Stimulated activated CD4-positive, alpha-beta T cell treated with anti-CD3 and anti-CD28 coated beads, Interleukin-1b, Interleukin-23, amount 100 ng/mL, for 48 hours (primary cell): ENCODE data around the gene PRKN.
"Not testable (repeated sequence)": the region's sequence is repeated elsewhere in the genome, so short reads cannot be mapped to it uniquely, and the experiment has no call there.

ENCODE experiments used
- DNase-seq: peaks from one replicate; pipeline ENCODE4 v3.0.0-alpha.2; 2020

The PRKN gene

DNA sequence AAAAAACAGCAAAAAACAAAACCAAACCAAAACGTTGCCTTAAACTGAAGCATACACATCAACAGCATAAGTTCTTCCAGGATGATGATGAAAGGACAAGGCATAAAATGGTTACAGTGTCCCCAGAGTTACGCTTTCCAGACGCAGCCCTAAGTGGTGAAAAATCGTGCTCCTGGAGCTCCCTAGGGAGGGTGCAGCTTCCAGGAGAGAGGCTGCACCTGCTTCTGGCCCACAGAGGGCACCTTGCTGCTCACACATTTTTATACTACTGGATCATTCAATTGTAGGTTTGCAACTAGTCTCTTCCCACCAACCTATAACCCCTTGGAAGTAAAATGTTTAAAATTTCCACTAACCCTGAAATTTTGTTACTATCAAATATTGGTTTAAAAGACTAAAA, 115.0 kb downstream of the PRKN start:
- DNase-seq: no peak

- no peak for DNase-seq
Measured at GRCh38 chr6:162610351-162610750, 117.2 kb downstream of the PRKN start.

DNA sequence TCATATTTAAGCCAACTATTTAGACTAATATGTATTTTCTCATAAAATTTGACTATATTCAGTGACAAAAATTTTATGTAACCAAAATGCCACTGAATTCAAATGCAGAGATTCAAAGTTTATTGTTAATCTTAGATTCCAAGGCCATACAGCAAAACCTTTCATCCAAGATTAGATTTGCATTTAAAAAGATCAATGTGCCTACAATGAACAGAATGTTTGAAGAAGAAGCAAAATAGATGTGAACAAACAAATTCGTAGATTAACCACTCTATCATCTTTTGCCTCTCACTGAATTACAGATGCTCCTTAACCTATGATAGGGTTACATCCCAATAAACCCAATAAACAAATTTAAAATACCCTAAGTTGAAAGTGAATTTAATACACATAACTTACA, 121.7 kb downstream of the PRKN start:
- DNase-seq: no peak

DNA sequence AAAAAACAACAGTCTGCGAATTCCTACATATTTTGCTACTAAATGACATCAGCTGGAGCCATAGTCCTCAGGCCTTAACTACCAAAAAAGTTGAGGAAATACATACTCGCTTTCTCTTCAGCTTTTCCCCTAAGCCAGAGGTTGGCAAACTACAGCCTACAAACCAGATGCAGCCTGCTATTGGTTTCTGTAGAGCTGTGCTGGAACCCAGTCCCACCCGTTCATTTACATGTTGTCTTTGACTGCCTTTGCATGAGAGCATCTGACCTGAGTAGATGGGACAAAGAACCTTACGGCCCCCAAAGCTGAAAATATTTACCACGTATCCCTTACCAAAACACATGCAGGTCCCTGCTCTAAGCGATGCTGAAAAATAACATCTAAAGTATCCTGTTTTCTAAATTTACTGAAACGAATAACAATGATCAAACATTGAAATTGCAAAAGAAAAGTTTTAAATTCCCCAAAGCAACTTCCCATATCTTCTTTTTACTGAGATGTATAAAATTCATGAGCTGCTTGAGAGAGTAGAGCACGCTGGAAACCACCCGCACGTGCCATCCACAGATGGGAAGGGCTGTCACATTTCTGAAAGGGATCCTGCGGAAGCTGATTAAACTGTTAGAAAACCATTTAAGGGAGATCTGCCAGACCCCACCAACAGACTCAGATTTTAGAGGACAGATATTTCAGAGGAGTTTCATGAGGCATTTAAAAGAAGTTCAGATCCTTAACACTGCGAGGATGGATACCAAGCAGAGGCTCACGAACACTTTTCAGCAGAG, 124.1 kb downstream of the PRKN start:
- DNase-seq: no peak

GRCh38 chr6:162602759-162603158, 124.8 kb downstream of the PRKN start:
- DNase-seq: no peak

DNA sequence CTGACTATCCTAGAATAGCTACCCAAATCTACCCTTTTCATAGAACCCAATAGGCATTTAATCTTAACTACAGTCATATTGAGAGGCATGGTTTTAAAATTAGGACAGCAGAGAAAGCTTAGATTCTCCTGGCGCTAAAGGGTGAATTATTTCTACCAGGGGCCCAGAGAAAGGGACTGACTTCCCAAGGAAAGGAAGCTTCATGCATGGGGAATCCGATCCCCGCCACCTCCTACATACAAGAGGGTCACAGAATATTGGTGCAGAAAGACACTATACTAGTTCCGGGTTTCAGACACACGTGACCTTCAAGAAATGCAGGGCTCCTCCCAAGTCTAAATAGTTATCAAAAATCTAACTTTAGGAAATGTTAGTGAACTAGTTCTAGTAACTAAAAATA, 130.9 kb downstream of the PRKN start:
- DNase-seq: no peak

GRCh38 chr6:162591517-162591916, 136.0 kb downstream of the PRKN start:
- DNase-seq: no peak

- no peak for DNase-seq
Measured at GRCh38 chr6:162581988-162582780, 145.4 kb downstream of the PRKN start.

DNA sequence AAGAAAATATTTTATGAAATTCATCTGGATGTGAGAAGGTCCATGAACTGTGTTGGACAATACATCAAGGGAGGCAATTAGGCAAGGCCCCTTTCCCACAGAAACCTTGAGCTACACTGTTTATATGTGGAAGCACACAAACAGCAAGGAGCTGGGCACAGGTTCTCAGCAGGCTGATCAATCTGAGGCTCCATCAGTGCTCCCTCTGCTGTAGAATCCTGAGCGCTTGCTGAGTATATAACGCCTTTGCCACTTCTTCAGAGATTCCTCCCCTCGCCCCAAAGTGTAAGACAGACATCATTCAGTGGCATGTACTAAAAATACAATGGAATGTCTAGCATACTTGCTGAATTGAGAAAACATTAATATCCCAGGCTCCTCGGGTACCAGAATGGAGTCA, 146.9 kb downstream of the PRKN start:
- DNase-seq: no peak

DNA sequence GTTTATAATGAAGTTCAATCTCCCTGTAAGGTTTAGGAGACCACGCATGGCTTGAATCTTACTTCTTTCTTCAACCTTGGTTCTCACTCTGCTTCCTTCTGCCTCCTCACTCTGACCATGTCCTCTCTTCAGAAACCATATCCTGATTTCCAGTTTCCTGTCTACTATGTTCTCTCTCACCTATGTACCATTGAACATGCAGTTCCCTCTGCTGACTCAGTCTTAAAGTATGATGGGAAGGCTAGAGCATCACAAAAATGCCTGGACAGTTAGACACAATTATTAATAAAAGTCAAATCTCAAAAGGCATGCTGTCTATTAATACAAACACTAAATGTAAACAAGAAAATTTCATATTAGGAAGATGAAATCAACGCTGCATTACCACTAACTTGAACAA, 151.6 kb downstream of the PRKN start:
- DNase-seq: no peak

DNA sequence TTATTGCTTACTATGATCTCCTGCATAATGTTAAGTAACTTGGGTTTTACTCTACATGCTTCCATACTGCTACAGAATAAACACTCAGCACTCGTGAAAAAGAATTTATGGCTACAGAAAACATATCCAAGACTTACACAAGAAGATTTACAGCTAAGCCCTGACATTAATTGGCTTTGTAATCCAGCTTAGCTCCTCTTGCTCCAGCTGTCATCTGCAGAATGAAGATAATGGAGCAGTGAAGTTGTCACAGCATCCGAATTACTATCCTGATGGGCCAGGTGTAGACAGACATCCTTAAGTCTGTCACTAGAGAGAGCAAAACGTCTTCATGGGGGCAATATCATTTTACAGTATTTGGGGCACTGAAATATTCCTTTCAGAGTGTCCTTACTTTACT, 155.3 kb downstream of the PRKN start:
- DNase-seq: no peak

- DNase-seq: no peak
Measured at GRCh38 chr6:162568266-162568665, 159.3 kb downstream of the PRKN start.

GRCh38 chr6:162562041-162562440, 165.5 kb downstream of the PRKN start:
- no peak for DNase-seq

DNA sequence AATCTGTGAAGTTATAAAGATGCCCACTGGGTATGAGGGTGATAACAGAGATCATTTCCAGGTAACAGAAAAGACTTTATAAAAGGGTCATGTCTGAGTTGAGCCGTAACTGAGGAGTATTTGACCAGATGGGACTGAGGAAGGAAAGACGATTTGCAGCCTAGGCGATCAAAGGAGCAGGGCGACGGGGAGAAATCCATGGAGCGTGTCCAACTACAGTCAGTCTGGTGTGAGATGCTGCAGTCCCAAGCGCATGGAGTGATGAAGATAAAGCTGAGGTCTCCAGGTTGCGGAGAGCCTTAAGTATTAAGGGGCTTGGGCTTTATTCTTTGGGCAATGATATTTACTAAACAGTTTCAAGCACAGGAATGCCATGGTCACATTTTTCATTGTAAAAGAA, 166.7 kb downstream of the PRKN start:
- no peak for DNase-seq

- DNase-seq: no peak
Measured at GRCh38 chr6:162554531-162554930, 173.0 kb downstream of the PRKN start.

DNA sequence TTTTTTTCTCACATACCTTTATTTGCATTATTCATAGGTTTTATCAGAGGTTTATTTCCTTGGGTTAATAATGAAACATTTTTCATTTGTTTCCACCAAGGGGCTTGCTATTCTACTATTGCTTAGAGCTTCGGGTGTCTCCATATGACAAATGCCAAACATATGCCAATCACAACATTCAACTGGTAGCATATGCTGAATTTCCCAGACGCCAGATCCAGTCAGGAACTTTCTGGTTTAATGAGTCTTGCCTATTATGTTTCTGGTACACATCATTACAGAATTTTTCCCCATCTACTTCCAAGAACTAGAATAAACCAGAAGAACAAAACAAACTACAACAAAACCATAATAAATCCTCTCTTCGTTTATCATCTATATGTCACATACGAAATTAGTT, 180.7 kb downstream of the PRKN start:
- no peak for DNase-seq

DNA sequence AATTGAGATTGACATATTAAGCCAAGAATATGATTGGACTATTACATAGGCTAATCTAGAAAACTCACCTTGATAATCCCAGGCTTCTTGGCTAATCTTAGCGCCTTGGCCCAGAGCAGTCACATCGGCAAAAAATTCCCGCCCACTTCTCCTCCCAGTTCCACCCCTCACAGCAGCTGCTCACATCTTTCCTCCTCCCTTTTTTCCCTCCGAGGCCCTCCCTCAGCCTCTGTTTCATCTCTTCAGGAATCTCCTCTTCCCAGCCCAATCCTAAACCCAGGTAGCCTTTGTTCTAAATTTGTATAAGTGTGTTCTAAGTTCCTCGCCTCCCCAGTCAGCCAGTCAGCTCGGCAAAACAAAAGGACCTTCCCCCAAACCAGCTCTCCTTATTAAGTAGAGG, 184.3 kb downstream of the PRKN start:
- DNase-seq: no peak

DNA sequence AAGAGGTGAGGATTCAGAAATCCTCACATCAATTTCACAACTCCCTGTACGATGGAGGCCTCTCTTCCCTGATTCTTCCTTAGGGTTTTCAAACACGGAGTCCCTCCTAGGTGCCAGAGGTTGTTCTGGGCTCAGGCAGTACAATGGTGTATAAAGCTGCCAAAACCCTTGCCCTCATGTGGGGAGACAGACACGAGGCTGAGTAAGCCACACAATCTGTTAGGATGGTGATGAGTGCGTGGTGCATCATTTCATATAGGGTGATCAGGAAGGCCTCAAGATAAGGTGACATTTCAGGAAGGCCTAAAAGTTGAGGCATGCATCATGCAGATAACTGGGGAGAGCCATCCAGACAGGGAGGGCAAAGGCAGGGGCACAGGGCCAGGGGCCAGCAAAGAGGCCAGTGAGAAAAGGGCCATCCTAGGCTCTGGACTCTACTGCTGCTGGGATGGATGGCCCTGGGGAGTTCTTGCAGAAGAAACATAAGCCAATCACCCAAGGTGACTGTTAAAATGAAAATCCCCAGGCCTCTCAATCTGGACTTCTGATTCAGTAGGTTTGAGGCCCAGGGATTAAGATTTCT, 186.5 kb downstream of the PRKN start:
- no peak for DNase-seq

DNA sequence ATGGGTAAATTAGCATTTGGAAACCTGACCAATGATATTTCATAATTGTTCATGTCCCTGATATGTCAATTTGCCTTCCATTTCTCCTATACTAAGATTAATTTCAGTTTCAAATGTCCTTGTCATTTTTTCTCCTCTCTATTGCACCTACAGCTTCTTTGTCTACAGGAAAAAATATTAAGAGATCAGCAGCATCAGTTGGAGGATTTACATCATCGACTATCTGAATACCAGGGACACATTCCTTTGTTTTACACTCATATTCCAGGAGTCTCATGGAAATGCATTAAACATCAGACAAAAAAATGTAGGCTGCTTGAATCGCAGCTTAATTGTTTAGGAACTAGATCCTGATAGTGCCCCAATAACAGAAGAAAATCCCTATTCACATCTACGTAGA, 188.2 kb downstream of the PRKN start:
- no peak for DNase-seq

DNA sequence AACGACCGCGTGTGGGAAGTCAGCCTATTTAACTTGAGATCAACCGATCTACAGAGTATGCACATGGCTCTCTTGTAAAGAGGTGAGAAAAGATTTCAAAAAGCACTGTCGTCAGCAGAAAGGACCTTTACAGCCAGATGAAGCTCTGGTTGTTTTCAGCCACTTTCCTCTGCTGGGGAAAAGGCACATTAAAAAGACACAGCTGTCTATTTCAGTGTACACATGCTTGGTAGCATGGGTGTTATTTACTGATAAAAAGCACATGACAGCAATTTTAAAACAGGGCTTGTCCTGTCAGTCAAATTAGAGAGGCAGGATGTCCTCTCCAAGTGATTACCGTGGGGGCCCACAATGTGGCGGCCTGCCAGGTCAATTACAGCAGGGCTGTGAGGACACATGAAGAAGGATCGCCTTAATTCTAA, 188.9 kb downstream of the PRKN start:
- no peak for DNase-seq

DNA sequence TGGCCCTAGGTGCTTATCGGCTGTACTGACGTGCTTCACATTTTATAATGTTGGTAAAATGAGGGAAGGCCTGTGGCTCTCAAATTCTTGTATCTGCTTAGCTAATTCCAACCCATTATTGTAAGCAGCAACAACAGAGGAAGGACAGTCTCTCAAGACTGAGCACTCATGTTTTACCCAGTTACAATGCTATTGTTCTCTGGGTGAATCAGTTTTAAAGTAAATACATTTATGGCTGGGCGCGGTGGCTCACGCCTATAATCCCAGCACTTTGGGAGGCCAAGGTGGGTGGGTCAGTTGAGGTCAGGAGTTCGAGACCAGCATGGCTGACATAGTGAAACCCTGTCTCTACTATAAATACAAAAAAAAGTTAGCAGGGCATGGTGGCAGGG, 194.6 kb downstream of the PRKN start:
- no peak for DNase-seq

GRCh38 chr6:162532283-162533008, 195.1 kb downstream of the PRKN start:
- no peak for DNase-seq

DNA sequence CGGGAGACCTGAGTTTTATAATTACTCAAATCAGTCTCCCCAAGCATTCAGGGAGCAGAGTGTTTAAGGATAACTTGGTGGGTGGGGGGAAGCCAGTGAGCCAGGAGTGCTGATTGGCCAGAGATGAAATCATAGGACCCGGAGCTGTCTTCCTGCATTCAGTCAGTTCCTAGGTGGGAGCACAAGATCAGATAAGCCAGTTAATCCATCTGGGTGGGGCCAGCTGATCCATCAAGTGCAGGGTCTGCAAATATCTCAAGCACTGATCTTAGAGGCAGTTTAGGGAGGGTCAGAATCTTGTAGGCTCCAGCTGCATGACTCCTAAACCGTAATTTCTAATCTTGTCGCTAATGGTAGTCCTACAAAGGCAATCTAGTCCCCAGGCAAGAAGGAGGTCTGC, 196.2 kb downstream of the PRKN start:
- DNase-seq: not testable (repeated sequence)
